Measurements from ENCODE around the gene OR52E5. TPM values are rescaled to one million over a fixed set of nuclear protein-coding genes. Genes with fewer than 3 reads are reported as not detected.

OR52E5 gene
- total RNA-seq, result not detected
- polyA plus RNA-seq, result not detected

- no peak for TF ChIP-seq CTCF (IDR thresholded peaks at IDR 0.05)
- Histone ChIP-seq H3K27ac (no peak within 1 kb of the TSS), H3K27me3 (no peaks in the 10 kb centered on the region), H3K4me3 (no peak within 1 kb of the TSS), H3K4me1 (no peaks in the 10 kb centered on the region), H3K9me3 (no peaks in the 10 kb centered on the region), H3K36me3 (no peaks in the 10 kb centered on the region)
- intact Hi-C loops (cut with DNase I), result no loop called here
- DNase-seq (no peak), FAIRE-seq (no peak), ATAC-seq (no peak)
- WGBS, 2 donors, result 72 to 73% methylated on average over 3 of the region's 3 CpGs
Observed at GRCh38 chr11:5892908-5893307, at the start of gene OR52E5. OR52E5 (plus strand) TSS chr11:5893208; CDS start chr11:5900777, 7,569 bp downstream.

DNA sequence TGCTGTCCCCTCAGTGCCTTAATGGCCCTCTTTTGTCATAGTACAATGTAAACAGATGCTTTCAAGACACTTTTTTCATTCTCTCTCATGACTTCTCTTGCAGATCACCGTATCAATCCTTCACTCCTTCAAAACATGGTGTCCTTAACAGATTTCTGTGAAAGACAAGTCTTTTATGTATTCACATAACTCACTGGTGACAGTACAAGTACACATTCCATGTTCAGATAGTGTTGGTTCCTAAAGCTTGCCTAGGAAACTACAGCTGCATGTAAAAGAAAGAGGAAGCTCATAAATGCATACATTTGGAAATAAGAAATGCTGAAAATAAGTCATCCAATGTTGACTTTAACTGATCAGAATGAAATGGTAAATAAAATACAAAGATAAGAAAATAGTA lies 46.3 kb upstream of the OR52E5 start:
- no peak overlapping the region for H3K4me3 ChIP-seq
- intact Hi-C loops (cut with DNase I), result no loop called here
- TF ChIP-seq CTCF (IDR thresholded peaks at IDR 0.05), result no peak
- FAIRE-seq (no peak), ATAC-seq (no peak), DNase-seq (no peak)
- no peaks in the 10 kb centered on the region for H3K4me1 ChIP-seq
- H3K36me3 ChIP-seq, result no peaks in the 10 kb centered on the region
- no peaks in the 10 kb centered on the region for H3K27me3 ChIP-seq
- H3K27ac ChIP-seq, result no peak overlapping the region
- WGBS, 2 donors, result 46 to 57% methylated on average over 1 of the region's 1 CpG
- H3K9me3 ChIP-seq, result no peaks in the 10 kb centered on the region

GRCh38 chr11:5847711-5848110 lies 45.3 kb upstream of the OR52E5 start:
- Histone ChIP-seq H3K9me3 (no peaks in the 10 kb centered on the region), H3K4me3 (no peak overlapping the region), H3K27me3 (no peaks in the 10 kb centered on the region), H3K36me3 (no peaks in the 10 kb centered on the region), H3K4me1 (no peaks in the 10 kb centered on the region), H3K27ac (no peak overlapping the region)
- ATAC-seq, result no peak
- no peak for FAIRE-seq
- TF ChIP-seq CTCF (IDR thresholded peaks at IDR 0.05), result no peak
- DNase-seq, result no peak
- intact Hi-C loops (cut with DNase I), result no loop called here

DNA sequence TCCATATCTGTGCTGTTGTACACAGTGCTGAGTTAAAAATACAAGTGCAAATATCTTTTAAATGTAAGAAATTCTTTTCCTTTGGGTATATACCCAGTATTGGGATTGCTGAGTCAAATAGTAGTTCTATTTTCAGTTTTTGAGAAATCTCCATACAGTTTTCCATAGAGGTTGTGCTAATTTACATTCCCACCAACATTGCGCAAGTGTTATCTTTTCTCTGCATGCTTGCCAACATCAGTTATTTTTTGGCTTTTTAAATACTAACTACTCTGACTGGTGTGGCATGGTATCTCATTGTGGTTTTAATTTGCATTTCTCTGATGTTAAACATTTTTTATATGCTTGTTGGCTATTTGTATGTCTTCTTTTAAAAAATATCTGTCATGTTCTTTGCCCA lies 42.0 kb upstream of the OR52E5 start:
- Histone ChIP-seq H3K4me3 (no peak overlapping the region), H3K36me3 (no peaks in the 10 kb centered on the region), H3K4me1 (no peaks in the 10 kb centered on the region), H3K9me3 (no peaks in the 10 kb centered on the region), H3K27me3 (no peaks in the 10 kb centered on the region), H3K27ac (no peak overlapping the region)
- FAIRE-seq (no peak), ATAC-seq (no peak), DNase-seq (no peak)
- WGBS, 2 donors, result 56 to 81% methylated on average over 1 of the region's 1 CpG
- TF ChIP-seq CTCF (IDR thresholded peaks at IDR 0.05), result no peak
- intact Hi-C loops (cut with DNase I), result no loop called here

GRCh38 chr11:5857590-5857989 lies 35.4 kb upstream of the OR52E5 start, which contains the start of gene OR52E8:
OR52E8 (minus strand) TSS chr11:5857690; CDS start chr11:5857690, 0 bp downstream.
- Histone ChIP-seq H3K27me3 (no peaks in the 10 kb centered on the region), H3K4me1 (no peaks in the 10 kb centered on the region), H3K4me3 (no peak within 1 kb of the TSS), H3K36me3 (no peaks in the 10 kb centered on the region), H3K27ac (no peak within 1 kb of the TSS), H3K9me3 (no peaks in the 10 kb centered on the region)
- DNase-seq (no peak), FAIRE-seq (no peak), ATAC-seq (no peak)
- TF ChIP-seq CTCF (IDR thresholded peaks at IDR 0.05), result no peak
- intact Hi-C loops (cut with DNase I), result no loop called here
- 78 to 88% methylated on average over 3 of the region's 3 CpGs for WGBS, 2 donors
